ENCODE data around the gene TSPAN2.
A peak's percentile ranks its signal among the peaks of the same experiment; 100 is the strongest.

The TSPAN2 gene

DNA sequence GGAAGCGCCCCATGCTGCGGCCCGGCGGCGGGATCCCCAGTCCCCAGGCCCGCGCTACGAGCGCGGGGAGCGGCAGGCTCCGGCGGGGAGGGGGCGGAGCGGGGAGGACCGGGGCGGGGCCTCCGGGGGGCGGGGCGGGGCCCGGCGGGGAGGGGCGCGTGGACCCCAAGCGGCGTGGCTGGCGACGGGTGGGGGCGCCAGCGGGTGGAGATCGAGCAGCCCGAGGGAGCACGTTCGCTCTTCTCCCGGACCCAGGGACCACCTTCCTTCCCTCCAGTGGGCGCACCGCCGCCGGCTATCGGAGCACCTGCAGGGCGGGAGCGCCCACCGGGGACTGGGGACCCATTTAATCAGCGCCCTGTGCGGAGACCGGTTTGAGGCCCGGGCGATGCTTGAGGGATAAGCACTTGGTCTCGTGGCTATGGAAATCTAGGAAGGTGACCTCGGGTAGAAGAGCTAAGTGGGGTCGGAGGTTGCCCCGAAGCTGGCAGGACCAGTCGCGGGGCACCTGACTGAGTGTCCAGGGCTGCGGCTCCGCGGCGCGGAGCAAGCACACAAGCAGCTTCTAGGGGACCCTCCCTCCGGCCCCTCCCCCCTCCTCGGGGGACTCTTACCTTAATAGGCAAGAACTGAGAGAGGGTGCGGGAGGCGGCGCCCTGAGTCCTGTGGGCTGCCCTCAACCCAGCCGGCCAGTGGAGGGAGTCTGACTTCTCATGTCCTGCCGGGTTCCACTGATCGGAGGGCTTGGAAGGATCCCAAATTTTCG lies at the start of gene TSPAN2:
Gene TSPAN2, minus strand, starts transcription at position 84 of the 766 bp plus-strand sequence. Its CDS starts 71 bp downstream, at position 13.
- DNase-seq (ENCODE audit: low read depth) = no peak
- H3K4me3 ChIP-seq (ENCODE audit: control insufficient read depth, low read depth, low read length) = peak within 1 kb of the TSS; percentile 48
- TF ChIP-seq CTCF (conservative IDR thresholded peaks at IDR 0.05; ENCODE audit: control insufficient read depth, insufficient read depth, low read depth, low read length) = peak; percentile 23

- DNase-seq (ENCODE audit: low read depth) = peak; percentile 95
- TF ChIP-seq CTCF (conservative IDR thresholded peaks at IDR 0.05; ENCODE audit: control insufficient read depth, insufficient read depth, low read depth, low read length) = peak; percentile 94
- H3K4me3 ChIP-seq (ENCODE audit: control insufficient read depth, low read depth, low read length) = no peak overlapping the region
Measured at GRCh38 chr1:115138973-115139372, 49.7 kb upstream of the TSPAN2 start.

DNA sequence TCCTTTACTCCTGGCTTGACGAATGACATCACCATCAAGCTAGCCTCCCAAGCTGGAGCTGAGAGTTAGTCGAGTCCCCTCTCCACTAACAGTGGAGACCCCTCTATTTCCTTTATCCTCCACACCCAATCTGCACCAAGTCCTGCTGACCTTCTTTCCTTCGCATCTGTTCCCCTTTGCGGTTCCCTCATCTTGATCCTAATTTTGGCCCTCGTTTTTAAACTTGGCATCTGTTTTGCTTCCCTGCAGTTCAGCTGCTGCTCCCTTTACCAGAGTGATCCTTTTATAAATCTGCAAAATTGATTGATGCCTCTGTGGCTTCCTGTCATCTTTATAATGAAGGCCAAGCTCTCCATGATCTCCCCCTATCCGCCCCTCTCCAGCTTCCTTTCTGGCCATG lies 49.0 kb upstream of the TSPAN2 start:
- DNase-seq (ENCODE audit: low read depth) = no peak
- no peak overlapping the region for H3K4me3 ChIP-seq (ENCODE audit: control insufficient read depth, low read depth, low read length)
- no peak for TF ChIP-seq CTCF (conservative IDR thresholded peaks at IDR 0.05; ENCODE audit: control insufficient read depth, insufficient read depth, low read depth, low read length)

- TF ChIP-seq CTCF (conservative IDR thresholded peaks at IDR 0.05; ENCODE audit: control insufficient read depth, insufficient read depth, low read depth, low read length) = no peak
- H3K4me3 ChIP-seq (ENCODE audit: control insufficient read depth, low read depth, low read length) = no peak overlapping the region
- no peak for DNase-seq (ENCODE audit: low read depth)
Measured at GRCh38 chr1:115137191-115137590, 47.9 kb upstream of the TSPAN2 start.

DNA sequence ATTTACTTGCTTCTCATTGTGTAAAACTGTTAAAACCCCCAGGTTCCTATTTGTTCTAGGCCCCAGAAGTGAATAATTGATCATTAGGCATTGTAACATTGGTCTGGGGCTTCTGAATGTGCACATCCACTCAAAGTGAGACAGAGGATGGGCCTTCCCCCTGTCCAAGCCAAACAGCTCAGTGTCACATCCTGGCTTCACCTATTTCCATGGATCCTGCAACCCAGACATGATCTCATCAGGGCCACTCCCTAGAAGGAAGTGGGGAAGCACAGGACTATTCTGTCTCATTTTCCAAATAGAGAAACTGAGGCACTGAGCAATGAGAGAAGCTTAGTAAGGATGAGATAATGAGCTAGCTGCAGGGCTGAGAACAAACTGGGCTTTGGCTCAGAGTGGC lies 47.4 kb upstream of the TSPAN2 start:
- DNase-seq (ENCODE audit: low read depth) = no peak
- no peak overlapping the region for H3K4me3 ChIP-seq (ENCODE audit: control insufficient read depth, low read depth, low read length)
- TF ChIP-seq CTCF (conservative IDR thresholded peaks at IDR 0.05; ENCODE audit: control insufficient read depth, insufficient read depth, low read depth, low read length) = no peak

- DNase-seq (ENCODE audit: low read depth) = no peak
- no peak for TF ChIP-seq CTCF (conservative IDR thresholded peaks at IDR 0.05; ENCODE audit: control insufficient read depth, insufficient read depth, low read depth, low read length)
- no peak overlapping the region for H3K4me3 ChIP-seq (ENCODE audit: control insufficient read depth, low read depth, low read length)
Measured at GRCh38 chr1:115136106-115136505, 46.8 kb upstream of the TSPAN2 start.
